PC-3 (cell line): ENCODE measurements around the gene SLC24A3. TPM values are rescaled to one million over a fixed set of nuclear protein-coding genes. Genes with fewer than 3 reads are reported as not detected.

Source experiments
- ATAC-seq: fragments of 200-7000 bp; cut with Tn5 transposase; 2 replicates; pipeline ENCODE4 v1.9.1; 2020; ENCODE audit warnings: mild to moderate bottlenecking, moderate library complexity
- BruUV-seq: library from RNA; stranded (reverse); fragments of 400-500 nt; replicated peaks from 2 replicates; lab custom pipeline; 2021; lab: Mats Ljungman, UMichigan
- CTCF ChIA-PET: fragments of 300-600 bp; sonication (Branson Sonifier 250); formaldehyde crosslinking; loops from one replicate; lab custom pipeline; 2022; ENCODE audit warnings: antibody characterized with exemption; lab: Charles Lee
- POLR2A ChIA-PET: fragments of 300-600 bp; sonication (Branson Sonifier 250); formaldehyde crosslinking; loops from one replicate; lab custom pipeline; 2022; ENCODE audit warnings: antibody characterized with exemption; ENCODE audit not compliant: unreplicated experiment; lab: Charles Lee
- DNase-seq: peaks from one replicate; pipeline ENCODE4 v3.0.0-alpha.2; 2015
- H2AFZ ChIP-seq: fragments of 300-600 bp; sonication (generic); 2 replicates; pipeline ENCODE4 v1.6.0; 2016; ENCODE audit warnings: antibody characterized with exemption, low read length
- H3F3A ChIP-seq: fragments of 300-600 bp; sonication (generic); one replicate; pipeline ENCODE4 v1.6.0; 2017; ENCODE audit warnings: antibody characterized with exemption, low read length, control low read depth, mild to moderate bottlenecking; ENCODE audit not compliant: unreplicated experiment
- H3K27ac ChIP-seq: fragments of 300-600 bp; sonication (generic); 2 replicates; pipeline ENCODE4 v1.5.1; 2016; ENCODE audit warnings: mild to moderate bottlenecking, low read length
- H3K27me3 ChIP-seq: fragments of 300-600 bp; sonication (generic); 2 replicates; pipeline ENCODE4 v1.6.1; 2016; ENCODE audit warnings: low read length, mixed read lengths
- H3K36me3 ChIP-seq: fragments of 300-600 bp; sonication (generic); 2 replicates; pipeline ENCODE4 v1.6.1; 2016; ENCODE audit warnings: low read depth, mixed run types, low read length, mixed read lengths
- H3K4me1 ChIP-seq: fragments of 300-600 bp; sonication (generic); 2 replicates; pipeline ENCODE4 v1.5.1; 2016; ENCODE audit warnings: low read length; ENCODE audit not compliant: insufficient read depth
- H3K4me2 ChIP-seq: fragments of 300-600 bp; sonication (generic); 2 replicates; pipeline ENCODE4 v1.6.0; 2016; ENCODE audit warnings: low read length
- H3K4me3 ChIP-seq: fragments of 300-600 bp; sonication (generic); 2 replicates; pipeline ENCODE4 v1.5.1; 2016; ENCODE audit warnings: mild to moderate bottlenecking, low read length, mixed read lengths
- H3K79me2 ChIP-seq: fragments of 300-600 bp; sonication (generic); 2 replicates; pipeline ENCODE4 v1.6.1; 2017; ENCODE audit warnings: low read length, mixed read lengths
- H3K9ac ChIP-seq: fragments of 300-600 bp; sonication (generic); 2 replicates; pipeline ENCODE4 v1.6.0; 2016; ENCODE audit warnings: mild to moderate bottlenecking, low read length
- H3K9me2 ChIP-seq: fragments of 300-600 bp; sonication (generic); replicated peaks from 2 replicates; pipeline ENCODE4 v1.6.1; 2016; ENCODE audit warnings: mixed run types, low read length, mixed read lengths
- H3K9me3 ChIP-seq: fragments of 300-600 bp; sonication (generic); 2 replicates; pipeline ENCODE4 v1.6.1; 2016; ENCODE audit warnings: low read length, mixed read lengths
- H4K20me1 ChIP-seq: fragments of 300-600 bp; sonication (generic); 2 replicates; pipeline ENCODE4 v1.6.1; 2016; ENCODE audit warnings: low read length, mixed read lengths
- EZH2 ChIP-seq: fragments of 300-600 bp; sonication (generic); IDR thresholded peaks from one replicate; pipeline ENCODE4 v1.6.1; 2017; ENCODE audit warnings: antibody characterized with exemption, mild to moderate bottlenecking, low read length; ENCODE audit not compliant: unreplicated experiment
- EZH2phosphoT487 ChIP-seq: fragments of 300-600 bp; sonication (generic); IDR thresholded peaks from 2 replicates; pipeline ENCODE4 v1.6.1; 2018; ENCODE audit warnings: mild to moderate bottlenecking, antibody characterized with exemption, low read length, borderline replicate concordance
- intact Hi-C: fragments of 100-400 bp; cut with micrococcal nuclease; formaldehyde crosslinking; loops from 2 replicates; pipeline ENCODE4 v1.9.0; 2023
- total RNA-seq: library from RNA; depleted of rRNA; stranded (reverse); fragments of >200 nt; gene quantifications from 2 replicates; pipeline ENCODE4 v1.2.3, GENCODE V29; 2014
- TF ChIP-seq, protein P1 (sequence below): fragments of 300-600 bp; sonication (generic); conservative IDR thresholded peaks from 2 replicates; pipeline ENCODE4 v1.5.1; 2017; ENCODE audit warnings: antibody characterized with exemption, low read depth, mild to moderate bottlenecking, low read length

SLC24A3 gene
- total RNA-seq, 1 experiment from 2014 or later = 0.11 TPM

DNA sequence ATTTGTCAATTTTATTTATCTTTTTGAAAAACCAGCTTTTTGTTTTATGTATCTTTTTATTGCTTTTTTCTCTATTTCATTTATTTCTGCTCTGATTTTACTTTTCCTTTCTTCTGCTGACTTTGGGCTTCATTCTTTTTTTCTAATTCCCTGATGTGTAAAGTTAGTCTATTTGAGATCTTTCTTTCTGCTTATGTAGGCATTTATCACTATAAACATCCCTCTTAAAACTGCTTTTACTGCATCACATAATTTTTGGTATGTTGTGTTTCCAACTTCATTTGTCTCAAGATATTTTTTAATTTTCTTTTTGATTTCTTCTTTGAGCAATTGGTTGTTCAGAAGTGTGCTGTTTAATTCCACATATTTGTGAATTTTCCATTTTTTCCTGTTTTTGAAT lies 174.8 kb downstream of the SLC24A3 start:
- Histone ChIP-seq H3K9me2 (no peaks in the 10 kb centered on the region), H3K4me1 (no peaks in the 10 kb centered on the region), H3K27ac (no peak overlapping the region), H3K79me2 (no peaks in the 10 kb centered on the region), H3K36me3 (no peaks in the 10 kb centered on the region), H3K9ac (no peak overlapping the region), H3K27me3 (peaks cover 16% of the 10 kb centered on the region), H3K4me3 (no peak overlapping the region), H3K4me2 (no peak overlapping the region), H2AFZ (no peak overlapping the region), H4K20me1 (no peaks in the 10 kb centered on the region), H3K9me3 (no peaks in the 10 kb centered on the region), H3F3A (no peaks in the 10 kb centered on the region)
- DNase-seq (no peak), ATAC-seq (no peak)
- CTCF ChIA-PET = no interaction called here
- POLR2A ChIA-PET = no interaction called here
- intact Hi-C loops = no loop called here
- no TSS peak for BruUV-seq
- no peak for TF ChIP-seq EZH2
- TF ChIP-seq EZH2phosphoT487 = no peak
- TF ChIP-seq, protein P1, sequence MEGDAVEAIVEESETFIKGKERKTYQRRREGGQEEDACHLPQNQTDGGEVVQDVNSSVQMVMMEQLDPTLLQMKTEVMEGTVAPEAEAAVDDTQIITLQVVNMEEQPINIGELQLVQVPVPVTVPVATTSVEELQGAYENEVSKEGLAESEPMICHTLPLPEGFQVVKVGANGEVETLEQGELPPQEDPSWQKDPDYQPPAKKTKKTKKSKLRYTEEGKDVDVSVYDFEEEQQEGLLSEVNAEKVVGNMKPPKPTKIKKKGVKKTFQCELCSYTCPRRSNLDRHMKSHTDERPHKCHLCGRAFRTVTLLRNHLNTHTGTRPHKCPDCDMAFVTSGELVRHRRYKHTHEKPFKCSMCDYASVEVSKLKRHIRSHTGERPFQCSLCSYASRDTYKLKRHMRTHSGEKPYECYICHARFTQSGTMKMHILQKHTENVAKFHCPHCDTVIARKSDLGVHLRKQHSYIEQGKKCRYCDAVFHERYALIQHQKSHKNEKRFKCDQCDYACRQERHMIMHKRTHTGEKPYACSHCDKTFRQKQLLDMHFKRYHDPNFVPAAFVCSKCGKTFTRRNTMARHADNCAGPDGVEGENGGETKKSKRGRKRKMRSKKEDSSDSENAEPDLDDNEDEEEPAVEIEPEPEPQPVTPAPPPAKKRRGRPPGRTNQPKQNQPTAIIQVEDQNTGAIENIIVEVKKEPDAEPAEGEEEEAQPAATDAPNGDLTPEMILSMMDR = no peak

DNA sequence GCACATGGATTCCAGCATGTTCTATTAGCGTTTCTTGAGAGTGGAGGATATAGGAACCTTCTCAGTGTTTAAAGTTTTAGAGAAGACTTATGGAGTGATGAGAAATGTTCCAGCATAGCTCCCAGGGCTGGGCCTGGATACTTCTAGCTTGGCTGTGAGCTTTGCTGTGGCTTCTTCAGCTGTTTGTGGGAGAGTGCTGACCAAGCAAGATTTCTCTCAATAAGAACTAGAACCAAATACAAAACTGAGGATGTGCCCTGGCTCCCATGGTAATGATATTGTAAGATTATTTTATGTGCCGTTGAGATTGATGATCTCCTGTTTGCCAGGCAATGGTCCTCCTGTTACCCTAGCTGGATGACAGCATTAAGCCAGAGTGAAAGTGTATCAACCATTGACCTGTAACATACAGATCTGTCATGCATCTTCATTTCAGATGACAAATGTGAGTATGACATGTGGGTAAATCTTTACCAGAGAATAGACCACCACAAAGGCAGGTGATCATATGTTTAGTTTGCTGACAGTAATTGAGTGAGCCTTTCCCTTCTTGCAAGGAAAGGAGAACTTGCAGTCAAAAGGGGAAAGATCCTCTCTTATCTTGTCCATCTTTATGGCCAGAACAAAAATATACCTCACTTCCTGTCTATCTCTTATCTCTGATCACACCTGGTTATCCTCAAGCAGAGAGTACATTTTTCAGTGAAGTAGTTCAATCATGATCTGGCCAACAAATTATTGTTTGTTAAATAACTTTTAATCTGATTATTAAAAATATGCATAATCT lies 180.1 kb downstream of the SLC24A3 start:
- Histone ChIP-seq H3F3A (no peaks in the 10 kb centered on the region), H4K20me1 (no peaks in the 10 kb centered on the region), H3K4me1 (no peaks in the 10 kb centered on the region), H3K9ac (no peak overlapping the region), H3K36me3 (no peaks in the 10 kb centered on the region), H3K79me2 (no peaks in the 10 kb centered on the region), H3K27me3 (no peaks in the 10 kb centered on the region), H3K9me3 (no peaks in the 10 kb centered on the region), H3K27ac (no peak overlapping the region), H3K4me2 (no peak overlapping the region), H2AFZ (no peak overlapping the region), H3K4me3 (no peak overlapping the region), H3K9me2 (no peaks in the 10 kb centered on the region)
- CTCF ChIA-PET = no interaction called here
- BruUV-seq = no TSS peak
- ATAC-seq (no peak), DNase-seq (no peak)
- POLR2A ChIA-PET = no interaction called here
- TF ChIP-seq EZH2 (no peak), EZH2phosphoT487 (no peak)
- TF ChIP-seq, protein P1 = no peak
- intact Hi-C loops = no loop called here

DNA sequence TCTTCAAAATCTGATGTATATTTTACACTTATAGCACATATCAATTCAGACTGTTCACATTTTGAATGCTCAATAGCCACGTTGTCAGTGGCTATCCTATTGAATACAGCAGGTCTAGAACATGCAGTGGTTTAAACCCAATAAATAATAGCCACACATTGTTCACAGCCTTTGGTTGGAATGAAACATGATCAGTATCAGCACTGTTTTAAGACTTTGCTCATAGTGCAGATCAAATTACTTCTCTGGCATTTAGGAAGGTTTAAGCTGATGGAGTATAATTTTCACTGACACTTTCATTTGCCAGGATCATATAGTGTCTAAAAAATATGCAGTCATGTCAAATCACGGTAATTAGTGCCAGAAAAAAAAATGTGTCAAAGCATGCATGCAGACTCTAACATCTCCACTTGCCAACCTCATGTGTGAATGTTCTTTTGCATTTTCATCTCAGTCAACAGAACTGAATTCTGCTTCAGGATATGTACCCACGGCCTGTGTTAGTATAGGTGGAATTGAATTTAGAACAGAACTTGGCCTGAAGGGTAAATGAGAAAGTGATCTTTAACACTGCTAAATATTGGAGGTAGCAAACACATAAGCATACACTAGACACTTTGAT lies 184.1 kb downstream of the SLC24A3 start:
- Histone ChIP-seq H3K4me2 (no peak overlapping the region), H3K9me3 (no peaks in the 10 kb centered on the region), H3F3A (no peaks in the 10 kb centered on the region), H3K4me1 (no peaks in the 10 kb centered on the region), H2AFZ (no peak overlapping the region), H3K27ac (no peak overlapping the region), H4K20me1 (no peaks in the 10 kb centered on the region), H3K4me3 (no peak overlapping the region), H3K36me3 (no peaks in the 10 kb centered on the region), H3K27me3 (no peaks in the 10 kb centered on the region), H3K9me2 (no peaks in the 10 kb centered on the region), H3K79me2 (no peaks in the 10 kb centered on the region), H3K9ac (no peak overlapping the region)
- ChIA-PET POLR2A (no interaction called here), CTCF (no interaction called here)
- ATAC-seq (no peak), DNase-seq (no peak)
- TF ChIP-seq EZH2 (no peak), EZH2phosphoT487 (no peak)
- TF ChIP-seq, protein P1 = no peak
- intact Hi-C loops = no loop called here
- BruUV-seq = no TSS peak
